Ishikawa (cell line): ENCODE results near the gene BARD1.

Experiments
- EP300 ChIP-seq: IDR thresholded peaks from 2 replicates; pipeline ENCODE4 v1.6.1; 2012; ENCODE audit warnings: borderline replicate concordance
- NFIC ChIP-seq: IDR thresholded peaks from 2 replicates; pipeline ENCODE4 v1.6.1; 2012
- TF ChIP-seq, protein P1 (sequence below): IDR thresholded peaks from 2 replicates; pipeline ENCODE4 v1.6.1; 2012

DNA sequence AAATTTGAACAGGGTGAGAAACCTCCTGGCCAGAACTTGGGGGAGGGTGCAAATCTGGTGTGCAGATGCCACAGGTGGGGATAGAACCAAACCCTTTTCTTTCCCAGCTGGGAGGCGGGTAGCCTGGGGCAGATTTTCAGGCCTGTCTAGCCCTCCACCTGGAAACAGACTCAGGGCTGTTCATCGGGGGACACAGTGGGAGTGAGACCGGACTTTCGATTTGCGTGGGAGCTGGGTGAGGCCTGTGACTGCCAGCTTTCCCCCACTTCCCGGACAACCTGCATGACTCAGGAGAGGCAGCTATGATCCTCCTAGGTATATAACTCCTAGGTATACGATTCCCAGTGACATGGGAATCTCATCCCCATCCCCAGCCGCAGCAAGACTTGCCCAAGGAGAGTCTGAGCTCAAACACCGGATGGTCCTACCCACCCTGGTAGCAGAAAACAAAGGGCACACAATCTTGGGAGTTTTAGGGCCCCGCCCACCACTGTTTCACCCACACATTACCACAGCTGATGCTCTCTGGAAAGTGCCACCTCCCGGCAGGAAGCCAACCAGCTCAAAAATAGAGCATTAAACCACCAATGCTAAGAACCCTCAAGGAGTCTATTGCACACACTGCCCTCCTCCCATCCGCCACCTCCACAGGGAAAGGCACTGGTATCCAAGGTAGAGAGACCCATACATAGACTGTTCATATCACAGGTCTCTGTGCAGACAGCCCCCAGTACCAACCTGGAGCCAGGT, 92.5 kb downstream of the BARD1 start:
- TF ChIP-seq NFIC (no peak), EP300 (no peak)
- TF ChIP-seq, protein P1, sequence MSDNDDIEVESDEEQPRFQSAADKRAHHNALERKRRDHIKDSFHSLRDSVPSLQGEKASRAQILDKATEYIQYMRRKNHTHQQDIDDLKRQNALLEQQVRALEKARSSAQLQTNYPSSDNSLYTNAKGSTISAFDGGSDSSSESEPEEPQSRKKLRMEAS = no peak
